Thoracic aorta (tissue), 2 donors: ENCODE data around the gene LHX5. TPM values are rescaled to one million over a fixed set of nuclear protein-coding genes. Genes with fewer than 3 reads are reported as not detected.

Experiments used
- ATAC-seq: fragments of 150-250 bp; one replicate; pipeline ENCODE4 v1.8.0; 2017; ENCODE audit warnings: low read depth; ENCODE audit not compliant: insufficient number of reproducible peaks, low FRiP score
- DNase-seq: peaks from one replicate; pipeline ENCODE4 v3.0.0-alpha.2; 2020; ENCODE audit warnings: low spot score
- H3K27ac ChIP-seq, 2 donors: fragments of 200-600 bp; sonication (generic); 1 replicate in 1 of 2; 2 replicates in 1 of 2; pipeline ENCODE4 v1.5.1; 2016; ENCODE audit warnings: mild to moderate bottlenecking in 2 of 2, moderate library complexity in 2 of 2
- H3K27me3 ChIP-seq: fragments of 200-600 bp; sonication (generic); replicated peaks from 2 replicates; pipeline ENCODE4 v1.6.0; 2016; ENCODE audit warnings: mild to moderate bottlenecking; ENCODE audit not compliant: insufficient read depth
- H3K36me3 ChIP-seq: fragments of 200-600 bp; sonication (generic); one replicate; pipeline ENCODE4 v1.5.1; 2016
- H3K4me1 ChIP-seq, 2 donors: fragments of 200-600 bp; sonication (generic); 1 replicate in 1 of 2; 2 replicates in 1 of 2; pipeline versions ENCODE4 v1.5.1 to v1.6.0; 2016; ENCODE audit warnings: low read depth in 2 of 2, mild to moderate bottlenecking in 1 of 2; ENCODE audit not compliant: control insufficient read depth in 1 of 2
- H3K4me3 ChIP-seq: fragments of 200-600 bp; sonication (generic); 2 replicates; pipeline ENCODE4 v1.5.1; 2016; ENCODE audit warnings: mild to moderate bottlenecking
- H3K9me3 ChIP-seq: fragments of 200-600 bp; sonication (generic); 2 replicates; pipeline ENCODE4 v1.5.1; 2016
- CTCF ChIP-seq: fragments of 200-600 bp; sonication (generic); IDR thresholded peaks from one replicate; pipeline ENCODE4 v1.5.1; 2019; ENCODE audit warnings: antibody characterized with exemption
- total RNA-seq, 2 donors: library from RNA; depleted of rRNA; stranded (reverse); fragments of >200 nt; gene quantifications; one replicate each; pipeline versions ENCODE4 v1.1.0 to v1.2.3, GENCODE V29; 2016

The LHX5 gene
- total RNA-seq, 2 donors from 2014 or later, result not detected

GRCh38 chr12:113465808-113466453, 5.7 kb downstream of the LHX5 start:
- H3K4me1 ChIP-seq, result peaks cover 25 to 47% of the 10 kb centered on the region in 2 donors
- H3K27ac ChIP-seq, result no peak overlapping the region
- H3K9me3 ChIP-seq, result no peaks in the 10 kb centered on the region
- no peak overlapping the region for H3K4me3 ChIP-seq
- no peak for TF ChIP-seq CTCF
- ATAC-seq, result no peak
- peaks cover 31% of the 10 kb centered on the region for H3K27me3 ChIP-seq
- DNase-seq, result no peak
- H3K36me3 ChIP-seq, result no peaks in the 10 kb centered on the region

DNA sequence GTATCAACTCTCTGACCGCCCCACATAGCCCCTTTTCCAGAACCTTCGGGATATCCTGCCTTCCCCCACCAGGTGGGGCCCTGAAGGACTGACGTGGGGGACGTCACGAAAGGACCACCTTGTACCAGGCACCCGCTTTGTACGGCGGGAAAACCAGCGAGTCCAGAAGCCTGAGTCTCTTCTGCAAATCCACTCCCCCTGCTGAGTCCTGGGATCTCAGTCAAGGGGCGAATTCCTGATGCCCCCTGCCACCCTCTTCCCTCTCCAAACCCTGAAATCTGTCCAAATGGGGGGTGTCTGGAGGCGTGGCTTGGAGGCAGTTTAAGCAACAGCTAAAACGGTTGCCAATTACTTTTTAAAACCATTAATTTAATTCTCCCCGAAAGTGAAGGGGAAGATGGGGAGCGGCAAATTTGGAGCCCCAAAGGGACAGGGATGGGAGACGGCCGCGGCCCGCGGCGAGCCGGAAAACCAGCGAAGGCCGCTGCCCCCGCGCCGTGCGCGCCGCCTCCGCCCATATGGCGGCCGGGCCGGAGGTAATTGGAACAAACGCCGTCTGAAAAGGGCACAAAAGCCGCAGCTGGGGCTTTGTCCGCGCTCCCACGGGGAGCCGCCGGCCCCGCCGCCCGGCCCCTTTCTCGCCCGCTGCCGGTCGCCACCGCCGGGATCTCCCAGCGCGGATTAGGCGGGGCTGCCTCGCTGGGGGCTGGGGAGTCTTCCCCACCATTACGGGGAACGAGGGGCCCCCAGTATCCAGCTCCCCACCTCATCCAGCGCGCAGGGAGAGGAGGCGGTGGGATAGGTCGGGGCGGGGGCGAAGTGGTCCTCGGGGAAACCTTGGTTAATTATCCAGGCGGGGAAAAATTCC, 6.6 kb downstream of the LHX5 start:
- Histone ChIP-seq H3K9me3 (no peaks in the 10 kb centered on the region), H3K4me3 (peak overlapping the region; percentile 64), H3K4me1 (peaks cover 25 to 45% of the 10 kb centered on the region in 2 donors), H3K27me3 (peaks cover 31% of the 10 kb centered on the region), H3K36me3 (no peaks in the 10 kb centered on the region), H3K27ac (no peak overlapping the region)
- ATAC-seq (no peak), DNase-seq (no peak)
- TF ChIP-seq CTCF, result no peak

- DNase-seq (no peak), ATAC-seq (no peak)
- TF ChIP-seq CTCF, result no peak
- Histone ChIP-seq H3K4me1 (peaks cover 25 to 45% of the 10 kb centered on the region in 2 donors), H3K27ac (no peak overlapping the region), H3K36me3 (no peaks in the 10 kb centered on the region), H3K4me3 (peak overlapping the region; percentile 64), H3K9me3 (no peaks in the 10 kb centered on the region), H3K27me3 (peaks cover 26% of the 10 kb centered on the region)
Observed at GRCh38 chr12:113464452-113464775, 7.3 kb downstream of the LHX5 start.

DNA sequence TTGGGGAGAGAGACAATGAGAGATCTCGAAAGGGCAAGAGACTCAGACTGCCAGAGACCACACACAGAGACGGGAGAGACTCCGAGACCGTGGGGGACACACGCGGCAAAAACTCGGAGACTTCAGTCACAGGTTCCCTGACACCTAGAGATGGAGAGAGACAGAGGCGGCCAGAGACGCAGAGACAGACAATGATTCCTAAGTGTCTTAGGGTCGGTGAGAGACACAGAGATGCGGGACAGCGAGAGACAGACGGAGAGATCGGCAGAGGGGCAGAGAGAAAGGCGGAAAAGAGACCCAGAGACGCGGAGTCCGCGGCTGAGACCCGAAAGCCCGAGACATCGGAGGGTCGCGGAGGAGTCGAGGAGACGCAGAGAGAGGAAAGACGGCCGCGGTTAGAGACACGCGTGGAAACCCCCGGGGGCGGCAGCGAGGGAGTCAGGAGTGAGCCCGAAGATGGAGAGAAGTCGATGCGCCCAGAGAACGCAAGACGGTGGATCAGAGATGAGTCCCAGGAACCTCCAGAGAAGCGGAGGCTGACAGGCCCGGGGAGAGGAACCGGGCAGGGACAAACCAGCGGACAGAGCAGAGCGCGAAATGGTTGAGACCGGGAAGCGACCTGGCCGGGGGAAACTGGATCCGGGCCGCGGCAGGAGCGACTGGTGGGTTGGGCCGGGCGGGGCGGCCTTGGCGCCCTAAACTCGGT, 7.8 kb downstream of the LHX5 start:
- Histone ChIP-seq H3K4me1 (peaks cover 25 to 45% of the 10 kb centered on the region in 2 donors), H3K36me3 (no peaks in the 10 kb centered on the region), H3K27ac (no peak overlapping the region), H3K9me3 (no peaks in the 10 kb centered on the region), H3K27me3 (peaks cover 24% of the 10 kb centered on the region), H3K4me3 (peak overlapping the region; percentile 64)
- DNase-seq (no peak), ATAC-seq (no peak)
- no peak for TF ChIP-seq CTCF
